HG03139 (cell line): ENCODE data around the gene ZNF398.

Experiments
- ATAC-seq: cut with Tn5 transposase; IDR thresholded peaks from one replicate; pipeline ENCODE4 v1.9.1; 2021; ENCODE audit not compliant: unreplicated experiment

Gene ZNF398

DNA sequence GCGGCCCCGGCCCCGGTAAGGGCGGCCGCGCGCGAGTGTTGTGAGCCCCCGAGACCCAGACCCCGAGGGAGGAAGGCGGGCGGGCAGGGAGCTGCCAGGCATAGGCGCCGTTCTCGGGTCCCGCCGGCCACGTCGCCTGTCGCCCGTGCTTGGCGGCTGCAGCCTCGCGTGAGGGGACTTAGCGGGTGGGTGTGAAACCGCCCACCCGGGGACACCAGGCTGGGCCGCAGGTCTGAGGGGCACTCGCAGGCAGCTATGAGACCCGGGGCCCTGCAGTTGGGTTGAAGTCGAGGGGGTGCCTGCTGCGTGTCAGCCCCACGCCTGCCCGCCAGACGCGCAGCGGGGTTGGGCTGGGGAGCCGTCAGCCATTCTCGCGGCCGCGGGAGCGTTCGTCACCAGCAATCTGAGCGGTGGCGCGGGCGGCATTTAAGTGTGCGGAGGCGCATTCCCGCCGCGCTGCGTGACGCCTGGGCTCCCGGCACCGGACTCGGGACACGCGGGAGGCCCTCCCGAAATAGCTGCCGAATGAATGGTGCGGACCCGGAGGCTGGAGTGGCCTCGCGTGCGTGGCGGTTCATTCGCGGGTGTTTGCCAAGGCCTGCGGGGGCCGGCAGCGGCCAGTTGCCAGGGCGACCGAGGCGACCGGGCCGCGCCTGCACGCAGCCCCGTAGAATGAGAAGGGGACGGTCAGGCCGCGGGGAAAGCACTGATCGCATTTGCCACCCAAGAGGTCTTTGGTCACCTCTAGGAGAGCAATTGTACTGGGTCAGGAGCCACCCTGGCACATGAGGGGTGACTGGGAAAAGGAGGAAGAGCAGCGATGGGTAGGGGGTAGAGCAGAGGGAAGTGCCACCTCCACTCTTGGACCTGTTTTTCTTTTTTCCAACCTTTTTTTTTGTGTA is 750 bp downstream of the ZNF398 start:
- ATAC-seq, result peak; percentile 17

DNA sequence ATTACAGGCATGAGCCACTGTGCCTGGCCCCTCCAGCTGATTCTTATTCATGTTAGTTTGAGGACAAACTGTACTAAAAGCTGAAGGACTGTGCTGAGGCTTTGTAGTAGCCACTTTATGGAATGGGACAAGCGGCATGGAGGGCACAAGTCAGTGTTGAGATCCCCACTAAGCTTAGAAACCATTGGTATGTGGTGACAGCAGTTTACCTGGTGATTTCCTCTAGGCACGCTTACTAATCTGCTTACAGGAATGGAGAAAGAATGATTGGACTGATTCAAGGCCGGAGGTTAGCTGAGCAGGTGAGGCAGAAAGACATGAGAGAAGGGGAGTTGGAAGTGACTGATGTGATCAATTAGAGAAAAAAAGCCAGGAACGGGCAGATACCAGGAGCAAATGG is 3.7 kb downstream of the ZNF398 start:
- no peak for ATAC-seq

DNA sequence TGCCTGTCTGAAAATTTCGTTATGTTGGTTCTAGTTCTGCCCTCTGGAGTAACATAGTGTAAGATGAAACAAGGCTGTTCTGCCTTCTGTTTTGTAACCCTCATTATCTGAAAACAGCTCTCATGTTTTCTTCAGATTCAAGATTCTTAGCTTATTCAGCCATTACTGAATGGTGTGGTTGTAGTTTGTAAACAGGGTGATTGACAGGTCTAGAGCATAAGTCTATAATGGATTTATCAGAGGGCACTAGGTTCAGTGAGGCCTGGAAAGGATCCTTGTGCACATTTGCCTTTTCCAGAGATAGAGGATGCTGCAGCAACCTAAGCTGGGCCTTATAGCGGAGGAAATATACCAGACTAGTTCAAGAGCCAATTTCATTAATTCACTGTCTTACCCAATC is 6.1 kb downstream of the ZNF398 start:
- ATAC-seq, result no peak

DNA sequence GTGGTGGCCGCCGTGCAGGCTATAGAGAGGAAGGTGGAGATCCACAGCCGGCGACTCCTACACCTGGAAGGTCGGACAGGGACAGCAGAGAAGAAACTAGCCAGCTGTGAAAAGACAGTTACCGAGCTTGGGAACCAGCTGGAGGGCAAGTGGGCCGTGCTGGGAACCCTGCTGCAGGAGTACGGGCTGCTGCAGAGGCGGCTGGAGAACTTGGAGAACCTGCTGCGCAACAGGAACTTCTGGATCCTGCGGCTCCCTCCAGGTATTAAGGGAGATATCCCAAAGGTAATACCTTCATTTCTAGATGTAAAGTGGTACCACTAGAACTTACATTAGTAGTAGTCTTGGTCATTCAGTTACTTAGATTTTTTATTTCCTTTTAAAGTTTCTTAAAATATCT is 6.8 kb downstream of the ZNF398 start:
- ATAC-seq, result no peak

DNA sequence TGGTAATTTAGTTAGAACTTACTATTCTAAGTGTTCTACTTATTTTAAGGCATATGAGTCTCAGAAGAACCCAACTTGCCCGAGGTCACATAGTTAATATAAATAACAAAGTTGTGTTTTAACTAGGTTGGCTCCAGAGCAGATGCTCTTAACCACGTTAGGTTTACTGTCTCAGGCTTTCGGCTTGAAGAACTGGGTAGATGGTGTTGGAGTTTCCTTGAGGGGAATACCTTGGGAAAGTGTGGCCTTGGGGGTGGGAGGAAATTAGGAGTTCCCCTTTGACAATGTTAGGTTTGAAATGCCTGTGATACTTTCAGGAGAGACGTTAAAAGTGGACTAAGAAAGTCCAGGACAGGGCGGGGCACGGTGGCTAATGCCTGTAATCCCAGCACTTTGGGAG is 9.6 kb downstream of the ZNF398 start:
- no peak for ATAC-seq

DNA sequence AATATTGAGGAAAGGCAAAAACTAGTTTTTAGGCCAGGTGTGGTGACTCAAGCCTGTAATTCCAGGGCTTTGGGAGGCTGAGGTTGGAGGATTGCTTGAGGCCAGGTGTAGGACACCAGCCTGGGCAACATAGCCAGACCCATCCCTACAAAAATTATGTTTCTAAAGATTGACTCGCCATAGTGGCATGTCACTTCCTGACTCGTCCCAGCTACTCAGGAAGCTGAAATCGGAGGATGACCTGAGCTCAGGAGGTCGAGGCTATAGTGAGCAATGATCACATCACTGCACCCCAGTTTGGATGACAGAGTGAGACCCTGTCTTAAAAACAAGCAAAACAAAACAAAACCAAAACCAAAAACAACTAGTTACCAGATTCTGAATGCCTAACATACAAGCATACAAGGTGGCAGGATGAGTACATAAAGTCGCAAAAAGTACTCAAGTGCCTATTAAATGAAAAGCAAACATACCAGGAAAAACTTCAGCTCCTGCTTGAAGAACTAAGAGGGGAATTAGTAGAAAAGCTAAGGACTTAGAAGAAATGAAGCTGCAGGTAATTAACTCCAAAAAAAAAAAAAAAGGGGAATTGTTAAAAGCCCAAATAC is 14.1 kb downstream of the ZNF398 start:
- ATAC-seq, result no peak

DNA sequence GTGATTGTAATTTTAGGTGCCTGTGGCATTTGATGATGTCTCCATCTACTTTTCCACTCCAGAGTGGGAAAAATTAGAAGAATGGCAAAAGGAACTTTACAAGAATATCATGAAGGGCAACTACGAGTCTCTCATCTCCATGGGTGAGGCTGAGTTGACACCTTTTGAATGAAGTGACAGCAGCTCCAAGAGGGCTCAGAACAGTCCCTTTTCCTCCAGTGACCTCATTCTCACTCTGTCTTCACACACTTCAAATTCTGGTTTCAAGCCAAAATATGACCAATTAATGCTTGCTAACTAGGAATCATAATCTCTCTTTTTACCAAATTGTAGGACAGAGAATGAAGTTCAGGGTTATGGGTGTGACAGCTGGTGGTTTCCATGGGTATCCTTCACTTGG is 18.9 kb downstream of the ZNF398 start:
- no peak for ATAC-seq

DNA sequence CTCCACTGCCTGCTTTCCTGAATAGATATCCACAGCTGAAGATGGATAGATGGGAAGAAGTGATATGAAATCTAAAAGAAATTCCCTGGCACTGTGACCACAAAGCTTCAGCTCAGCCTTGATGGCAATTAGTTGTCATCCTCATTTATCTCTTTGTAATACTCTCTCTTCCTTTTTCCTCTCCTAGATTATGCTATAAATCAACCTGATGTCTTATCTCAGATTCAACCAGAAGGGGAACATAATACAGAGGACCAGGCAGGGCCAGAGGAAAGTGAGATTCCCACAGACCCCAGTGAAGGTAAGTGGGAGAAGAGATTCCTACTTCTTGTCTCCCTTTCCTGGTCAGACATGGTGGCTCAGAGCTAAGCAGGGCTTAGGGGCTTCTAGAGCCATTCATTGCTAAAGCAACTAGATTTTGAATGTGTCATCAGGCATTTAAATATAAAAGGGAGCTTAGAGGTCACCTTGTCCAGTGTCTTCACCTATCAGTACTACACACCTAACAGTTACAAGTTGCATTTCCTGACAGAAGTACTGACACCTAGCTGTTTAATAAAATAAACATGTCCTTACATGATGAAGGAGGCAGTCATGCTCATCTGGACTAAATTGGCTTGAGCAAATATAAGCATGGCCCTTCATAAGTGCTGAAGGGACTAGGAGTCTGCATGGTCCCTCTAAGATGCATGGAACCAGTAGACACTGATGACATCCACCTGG is 19.5 kb downstream of the ZNF398 start:
- no peak for ATAC-seq

DNA sequence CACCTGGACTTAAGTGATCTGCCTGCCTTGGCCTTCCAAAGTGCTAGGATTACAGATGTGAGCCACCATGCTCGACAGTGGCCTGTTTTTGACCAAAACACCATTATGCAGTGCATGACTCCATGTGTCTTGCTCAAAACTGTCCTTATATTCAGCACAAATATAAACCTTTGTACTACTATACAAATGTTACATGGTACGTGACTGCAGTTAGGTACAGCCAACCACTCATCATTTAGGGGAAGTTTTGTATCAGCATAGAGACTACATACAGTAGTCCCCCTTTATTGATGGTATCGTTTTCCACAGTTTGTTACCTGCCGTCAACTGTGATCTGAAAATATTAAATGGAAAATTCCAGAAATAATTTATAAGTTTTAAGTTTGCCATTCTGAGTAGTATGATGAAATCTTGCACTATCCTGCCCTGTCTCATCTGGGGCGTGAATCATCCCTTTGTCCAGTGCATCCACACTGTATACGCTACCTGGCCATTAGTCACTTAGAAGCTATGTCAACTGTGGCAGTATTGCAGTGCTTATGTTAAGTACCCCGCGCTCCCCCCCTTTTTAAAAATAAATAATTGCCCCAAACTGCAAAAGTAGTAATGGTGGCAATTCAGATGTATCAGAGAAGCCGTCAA is 24.8 kb downstream of the ZNF398 start:
- no peak for ATAC-seq

DNA sequence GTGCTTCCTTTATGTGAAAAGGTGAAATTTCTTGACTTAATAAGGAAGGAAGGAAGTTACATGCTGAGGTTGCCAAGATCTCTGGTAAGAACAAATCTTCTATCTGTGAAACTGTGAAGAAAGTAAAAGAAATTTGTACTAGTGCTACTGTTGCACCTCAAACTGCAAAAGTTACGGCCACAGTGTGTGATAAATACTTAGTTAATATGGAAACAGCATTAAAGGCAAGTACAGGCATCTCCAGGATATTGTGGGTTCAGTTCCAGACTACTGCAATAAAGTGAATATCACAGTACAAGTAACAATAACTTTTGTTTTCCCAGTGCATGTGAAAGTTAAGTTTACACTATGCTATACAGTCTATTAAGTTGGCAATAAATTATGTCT is 25.3 kb downstream of the ZNF398 start:
- ATAC-seq, result no peak

DNA sequence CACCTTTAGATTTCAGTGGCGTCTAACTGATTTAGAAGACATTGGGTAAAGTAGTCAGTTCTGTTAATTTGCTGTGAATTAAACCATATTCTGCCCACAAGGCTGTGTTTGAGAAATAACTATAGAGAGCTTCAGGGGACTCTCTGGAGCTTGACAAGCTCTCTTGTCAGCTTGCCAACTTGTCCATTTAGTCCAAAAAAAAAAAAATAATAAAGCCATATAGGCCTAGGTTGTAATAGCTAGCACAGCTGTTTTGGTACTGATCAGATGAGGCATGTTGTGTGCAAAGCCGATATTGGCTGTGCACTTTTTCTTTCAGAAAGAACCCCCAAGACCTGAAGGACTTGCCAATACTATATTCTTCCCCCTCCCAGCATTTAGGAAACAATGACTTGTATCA is 27.9 kb downstream of the ZNF398 start:
- no peak for ATAC-seq

DNA sequence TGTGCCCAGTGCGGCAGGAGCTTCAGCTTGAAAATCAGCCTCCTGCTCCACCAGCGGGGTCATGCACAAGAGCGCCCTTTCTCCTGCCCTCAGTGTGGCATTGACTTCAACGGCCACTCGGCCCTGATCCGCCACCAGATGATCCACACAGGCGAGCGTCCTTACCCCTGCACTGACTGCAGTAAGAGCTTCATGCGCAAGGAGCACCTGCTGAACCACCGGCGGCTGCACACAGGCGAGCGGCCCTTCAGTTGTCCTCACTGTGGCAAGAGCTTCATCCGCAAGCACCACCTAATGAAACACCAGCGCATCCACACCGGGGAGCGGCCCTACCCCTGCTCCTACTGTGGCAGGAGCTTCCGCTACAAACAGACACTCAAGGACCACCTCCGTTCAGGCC is 32.0 kb downstream of the ZNF398 start:
- ATAC-seq, result no peak

DNA sequence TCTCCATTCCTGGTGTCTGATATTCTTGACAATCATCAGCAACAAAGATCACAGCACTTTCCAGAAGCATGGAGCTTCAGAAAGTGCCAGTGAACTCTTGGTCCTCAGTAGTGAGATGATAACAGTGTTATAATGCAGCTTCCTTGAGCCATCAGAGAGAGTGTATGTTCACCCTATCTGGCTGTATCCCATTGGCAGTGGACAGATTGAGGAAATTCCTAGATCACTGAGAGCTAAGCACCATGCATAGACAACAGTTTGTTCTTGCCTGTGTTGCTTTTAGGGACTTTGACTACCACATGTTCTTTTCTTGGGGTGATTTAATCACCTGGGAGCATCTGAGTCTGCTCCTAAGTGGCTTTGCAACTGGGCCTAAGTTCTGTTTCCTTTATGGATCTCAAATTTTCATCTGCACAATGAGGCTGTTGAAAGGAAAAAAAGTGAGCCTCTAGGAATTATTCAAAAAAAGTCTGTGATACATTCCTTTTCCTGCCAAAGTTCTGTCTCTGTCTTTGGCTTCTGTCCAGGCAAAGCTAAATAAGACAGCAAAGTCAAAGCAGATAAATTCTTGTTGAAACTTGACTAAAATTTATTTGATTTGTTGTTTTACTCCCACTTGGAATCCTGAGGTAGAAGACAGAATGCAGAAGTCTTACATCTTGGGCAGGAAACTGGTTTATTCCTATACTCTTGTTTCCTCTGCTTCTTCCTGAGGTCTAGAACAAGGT is 33.6 kb downstream of the ZNF398 start:
- no peak for ATAC-seq

DNA sequence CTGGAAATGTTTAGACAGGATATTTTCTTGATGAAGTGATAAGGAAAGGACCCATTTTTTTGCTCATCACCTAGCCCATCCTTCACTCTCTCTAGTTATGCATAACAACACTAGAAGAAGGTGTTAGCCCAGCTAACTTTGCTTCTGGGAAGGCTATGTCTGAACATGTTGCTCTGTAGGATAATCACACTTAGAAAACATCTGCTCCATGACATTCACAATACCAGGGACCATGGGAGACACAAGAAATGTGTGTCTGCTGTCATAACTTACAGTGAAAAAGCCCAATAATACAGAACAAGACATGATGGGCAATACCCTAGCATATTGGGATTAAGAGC is 34.2 kb downstream of the ZNF398 start:
- no peak for ATAC-seq

DNA sequence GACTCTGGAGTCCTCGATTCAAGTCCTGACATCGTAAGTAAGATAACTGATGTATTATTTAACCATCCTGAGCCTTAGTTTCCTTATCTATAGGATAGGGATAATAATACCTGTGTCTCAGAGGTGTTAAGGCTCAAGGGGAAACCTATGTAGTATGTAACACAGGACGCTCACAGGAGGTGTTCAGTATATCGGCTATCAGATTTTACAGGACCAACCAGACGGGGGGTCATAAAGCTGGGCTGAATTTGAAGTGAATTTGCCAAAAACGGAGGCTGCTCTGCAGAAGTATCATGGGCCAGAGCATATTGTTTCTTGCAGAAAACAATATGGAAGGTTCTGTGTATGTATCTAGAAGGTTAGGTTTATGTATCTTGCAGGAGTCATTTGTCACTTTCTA is 37.0 kb downstream of the ZNF398 start:
- ATAC-seq, result no peak

DNA sequence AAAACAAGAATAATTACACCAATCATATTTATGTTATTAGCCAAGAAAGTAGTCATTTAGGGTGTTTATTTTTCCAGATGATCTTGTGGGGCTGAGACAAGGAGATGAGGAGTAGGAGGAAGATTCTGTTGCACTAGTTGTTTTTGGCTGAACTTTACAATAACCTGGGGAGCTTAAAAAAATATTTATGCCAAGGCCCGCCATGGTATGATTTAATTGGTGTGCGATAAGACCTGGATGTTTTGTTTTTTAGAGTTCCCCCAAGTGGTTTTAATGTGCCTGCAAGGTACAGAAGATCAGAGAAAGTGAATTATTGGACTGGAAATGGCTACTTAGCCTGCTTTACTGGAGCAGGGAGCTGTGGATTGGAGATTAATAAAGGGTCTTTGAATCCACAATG is 41.0 kb downstream of the ZNF398 start:
- no peak for ATAC-seq

DNA sequence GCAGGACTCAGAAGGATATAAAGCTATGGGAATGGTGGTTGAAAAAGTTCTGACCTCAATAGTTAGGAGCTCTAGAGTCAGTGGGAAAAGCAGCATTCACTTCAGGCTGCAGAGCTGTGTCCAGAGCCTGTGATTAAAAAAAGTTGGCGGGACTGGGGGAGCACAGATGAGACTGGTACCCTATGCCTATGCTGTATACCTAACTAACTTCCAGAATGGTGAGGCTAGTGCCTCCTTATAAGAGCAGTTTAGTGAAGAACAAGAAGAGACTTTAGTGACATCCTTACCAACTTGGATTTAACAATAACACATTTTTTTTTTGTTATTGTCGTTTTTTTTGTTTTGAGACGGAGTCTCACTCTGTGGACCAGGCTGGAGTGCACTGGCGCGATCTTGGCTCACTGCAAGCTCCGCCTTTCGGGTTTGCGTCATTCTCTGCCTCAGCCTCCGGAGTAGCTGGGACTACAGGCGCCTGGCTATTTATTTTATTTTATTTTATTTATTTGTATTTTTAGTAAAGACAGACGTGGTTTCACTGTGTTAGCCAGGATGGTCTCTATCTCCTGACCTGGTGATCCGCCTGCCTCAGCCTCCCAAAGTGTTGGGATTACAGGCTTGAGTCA is 41.5 kb downstream of the ZNF398 start:
- ATAC-seq, result no peak

DNA sequence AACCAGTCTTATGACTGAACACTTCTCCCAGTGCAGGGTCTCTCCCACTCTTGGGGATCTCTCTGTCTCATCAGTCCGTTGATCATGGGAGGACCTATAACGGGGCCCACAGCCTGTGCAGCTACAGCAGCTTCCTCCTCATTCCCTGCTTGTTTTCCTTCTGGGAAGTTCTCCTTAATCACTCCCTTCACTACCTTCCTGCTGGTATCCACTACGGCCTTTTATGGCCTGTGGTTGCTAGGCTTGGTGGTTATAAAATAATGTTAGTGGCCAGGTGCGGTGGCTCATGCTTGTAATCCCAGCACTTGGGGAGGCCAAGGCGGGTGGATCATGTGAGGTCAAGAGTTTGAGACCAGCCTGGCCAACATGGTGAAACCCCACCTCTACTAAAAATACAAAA is 44.6 kb downstream of the ZNF398 start:
- ATAC-seq, result no peak

DNA sequence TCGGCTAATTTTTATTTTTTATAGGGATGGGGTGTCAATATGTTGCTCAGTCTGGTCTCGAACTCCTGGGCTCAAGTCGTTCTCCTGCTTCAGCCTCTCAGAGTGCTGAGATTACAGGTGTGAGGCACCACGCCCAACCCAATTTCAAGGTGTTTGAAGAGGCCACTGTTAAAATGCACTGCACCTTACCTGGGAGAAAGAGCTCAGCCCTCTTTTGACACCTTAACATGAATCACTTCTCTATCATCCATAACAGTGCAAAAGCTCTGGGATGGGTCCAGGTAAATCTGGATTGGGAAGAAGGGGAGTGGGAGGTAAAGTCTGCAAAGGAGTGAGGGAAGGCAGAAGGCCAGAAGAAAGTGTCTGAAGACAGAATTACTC is 47.5 kb downstream of the ZNF398 start:
- no peak for ATAC-seq
